Suprapubic skin (tissue), 3 donors: ENCODE measurements around the gene STK32B.

Source experiments
- EP300 ChIP-seq: sonication (generic); formaldehyde crosslinking; IDR thresholded peaks from one replicate; pipeline ENCODE4 v1.6.1; 2017; ENCODE audit warnings: antibody characterized with exemption
- POLR2A ChIP-seq, 2 donors: fragments of 450-650 bp; IDR thresholded peaks; one replicate each; pipeline ENCODE4 v1.6.1; 2017; ENCODE audit warnings: antibody characterized with exemption in 2 of 2, mild to moderate bottlenecking in 2 of 2, moderate library complexity in 2 of 2
- TF ChIP-seq, protein P1 (sequence below), 2 donors: fragments of 200-600 bp in 1 of 2; fragments of 450-650 bp in 1 of 2; sonication (generic) in 1 of 2; IDR thresholded peaks; one replicate each; pipeline ENCODE4 v1.5.1; 2016 to 2019; ENCODE audit warnings: antibody characterized with exemption in 2 of 2, mild to moderate bottlenecking in 1 of 2, moderate library complexity in 1 of 2

DNA sequence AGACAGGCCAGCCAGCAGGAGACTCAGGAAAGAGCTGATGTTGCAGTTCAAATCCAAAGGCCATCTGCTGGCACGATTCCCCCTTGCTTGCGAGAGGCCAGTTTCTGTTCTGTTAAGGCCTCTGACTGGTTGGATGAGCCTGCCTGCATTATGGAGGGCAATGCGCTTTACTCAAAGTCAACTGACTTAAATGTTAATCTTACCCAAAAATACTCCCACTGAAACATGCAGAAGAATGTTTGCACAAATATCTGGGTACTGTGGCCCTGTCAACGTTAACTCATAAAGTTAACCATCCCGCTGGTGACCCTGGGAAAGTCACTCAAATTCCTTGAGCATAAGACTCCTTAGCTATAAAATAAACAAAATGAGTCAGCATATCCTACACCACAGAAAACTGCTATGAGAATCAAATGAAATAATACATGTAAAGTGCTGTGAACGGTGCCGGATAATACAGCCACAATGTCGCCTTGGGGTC lies 330.7 kb downstream of the STK32B start:
- TF ChIP-seq, protein P1, sequence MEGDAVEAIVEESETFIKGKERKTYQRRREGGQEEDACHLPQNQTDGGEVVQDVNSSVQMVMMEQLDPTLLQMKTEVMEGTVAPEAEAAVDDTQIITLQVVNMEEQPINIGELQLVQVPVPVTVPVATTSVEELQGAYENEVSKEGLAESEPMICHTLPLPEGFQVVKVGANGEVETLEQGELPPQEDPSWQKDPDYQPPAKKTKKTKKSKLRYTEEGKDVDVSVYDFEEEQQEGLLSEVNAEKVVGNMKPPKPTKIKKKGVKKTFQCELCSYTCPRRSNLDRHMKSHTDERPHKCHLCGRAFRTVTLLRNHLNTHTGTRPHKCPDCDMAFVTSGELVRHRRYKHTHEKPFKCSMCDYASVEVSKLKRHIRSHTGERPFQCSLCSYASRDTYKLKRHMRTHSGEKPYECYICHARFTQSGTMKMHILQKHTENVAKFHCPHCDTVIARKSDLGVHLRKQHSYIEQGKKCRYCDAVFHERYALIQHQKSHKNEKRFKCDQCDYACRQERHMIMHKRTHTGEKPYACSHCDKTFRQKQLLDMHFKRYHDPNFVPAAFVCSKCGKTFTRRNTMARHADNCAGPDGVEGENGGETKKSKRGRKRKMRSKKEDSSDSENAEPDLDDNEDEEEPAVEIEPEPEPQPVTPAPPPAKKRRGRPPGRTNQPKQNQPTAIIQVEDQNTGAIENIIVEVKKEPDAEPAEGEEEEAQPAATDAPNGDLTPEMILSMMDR (IDR thresholded peaks at IDR 0.05), result no peak
- TF ChIP-seq EP300, result no peak
- TF ChIP-seq POLR2A (IDR thresholded peaks at IDR 0.05), result no peak
